A549 (cell line): ENCODE measurements around the gene DHRS3.

Experiments
- EP300 ChIP-seq, 2 experiments: fragments of >200 bp; sonication (Bioruptor Twin); formaldehyde crosslinking; IDR thresholded peaks; 2 replicates in 1 of 2; 3 replicates in 1 of 2; pipeline ENCODE4 v1.6.1; 2016 to 2017
- TF ChIP-seq, protein P1 (sequence below): fragments of 200-600 bp; sonication (generic); IDR thresholded peaks from 2 replicates; pipeline ENCODE4 v1.6.1; 2016; ENCODE audit warnings: antibody characterized with exemption, mild to moderate bottlenecking, moderate library complexity

DNA sequence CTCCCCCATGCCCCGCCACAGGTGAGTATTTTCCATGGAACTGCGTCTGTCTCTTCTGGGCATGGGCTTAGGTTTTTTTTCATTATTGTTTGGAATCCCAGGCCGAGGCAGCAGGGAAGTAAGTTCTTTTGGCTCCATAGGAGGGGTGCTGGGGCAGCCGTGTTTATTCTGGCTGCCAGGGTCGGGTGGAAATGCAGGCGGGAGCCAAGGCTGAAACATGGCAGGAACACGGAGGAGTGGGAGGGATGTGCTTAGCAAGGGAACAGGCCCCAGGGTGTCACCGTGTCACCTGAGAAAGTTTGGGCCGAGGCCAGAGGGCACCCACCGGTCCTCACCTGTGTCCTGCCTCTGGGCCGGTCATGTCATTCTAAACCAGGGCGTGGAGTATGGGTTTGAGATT, 4.5 kb upstream of the DHRS3 start:
- TF ChIP-seq EP300 (IDR thresholded peaks at IDR 0.05): no peak
- TF ChIP-seq, protein P1, sequence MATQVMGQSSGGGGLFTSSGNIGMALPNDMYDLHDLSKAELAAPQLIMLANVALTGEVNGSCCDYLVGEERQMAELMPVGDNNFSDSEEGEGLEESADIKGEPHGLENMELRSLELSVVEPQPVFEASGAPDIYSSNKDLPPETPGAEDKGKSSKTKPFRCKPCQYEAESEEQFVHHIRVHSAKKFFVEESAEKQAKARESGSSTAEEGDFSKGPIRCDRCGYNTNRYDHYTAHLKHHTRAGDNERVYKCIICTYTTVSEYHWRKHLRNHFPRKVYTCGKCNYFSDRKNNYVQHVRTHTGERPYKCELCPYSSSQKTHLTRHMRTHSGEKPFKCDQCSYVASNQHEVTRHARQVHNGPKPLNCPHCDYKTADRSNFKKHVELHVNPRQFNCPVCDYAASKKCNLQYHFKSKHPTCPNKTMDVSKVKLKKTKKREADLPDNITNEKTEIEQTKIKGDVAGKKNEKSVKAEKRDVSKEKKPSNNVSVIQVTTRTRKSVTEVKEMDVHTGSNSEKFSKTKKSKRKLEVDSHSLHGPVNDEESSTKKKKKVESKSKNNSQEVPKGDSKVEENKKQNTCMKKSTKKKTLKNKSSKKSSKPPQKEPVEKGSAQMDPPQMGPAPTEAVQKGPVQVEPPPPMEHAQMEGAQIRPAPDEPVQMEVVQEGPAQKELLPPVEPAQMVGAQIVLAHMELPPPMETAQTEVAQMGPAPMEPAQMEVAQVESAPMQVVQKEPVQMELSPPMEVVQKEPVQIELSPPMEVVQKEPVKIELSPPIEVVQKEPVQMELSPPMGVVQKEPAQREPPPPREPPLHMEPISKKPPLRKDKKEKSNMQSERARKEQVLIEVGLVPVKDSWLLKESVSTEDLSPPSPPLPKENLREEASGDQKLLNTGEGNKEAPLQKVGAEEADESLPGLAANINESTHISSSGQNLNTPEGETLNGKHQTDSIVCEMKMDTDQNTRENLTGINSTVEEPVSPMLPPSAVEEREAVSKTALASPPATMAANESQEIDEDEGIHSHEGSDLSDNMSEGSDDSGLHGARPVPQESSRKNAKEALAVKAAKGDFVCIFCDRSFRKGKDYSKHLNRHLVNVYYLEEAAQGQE: no peak
